HEK293 (cell line): Measurements from ENCODE around the gene UBXN6.

ENCODE experiments used
- CTCF ChIA-PET: fragments of 350-600 bp; formaldehyde crosslinking; extraction: SDS; loops from one replicate; lab custom pipeline; 2021; ENCODE audit warnings: antibody characterized with exemption; lab: Yijun Ruan, JAX
- POLR2A ChIA-PET: fragments of 300-600 bp; formaldehyde crosslinking; extraction: SDS; loops from one replicate; lab custom pipeline; 2020; ENCODE audit warnings: antibody characterized with exemption, inconsistent platforms; lab: Yijun Ruan, JAX
- H3K27ac ChIP-seq: fragments of 200-500 bp; sonication (Bioruptor generic); 2 replicates; pipeline ENCODE4 v1.5.1; 2014; ENCODE audit warnings: low read depth, low read length, control low read depth, inconsistent platforms; ENCODE audit errors: extremely low read depth
- H3K36me3 ChIP-seq, 2 experiments: fragments of 200-500 bp in 1 of 2; sonication (Bioruptor generic) in 1 of 2; 1 replicate in 1 of 2; 2 replicates in 1 of 2; pipeline ENCODE4 v1.5.1; 2014 to 2017; ENCODE audit warnings: inconsistent platforms in 2 of 2, low read length in 2 of 2; ENCODE audit not compliant: control insufficient read depth in 2 of 2, insufficient read depth in 1 of 2
- H3K4me1 ChIP-seq: fragments of 200-500 bp; sonication (Bioruptor generic); 2 replicates; pipeline ENCODE4 v1.5.1; 2014; ENCODE audit warnings: mild to moderate bottlenecking, low read length, inconsistent platforms; ENCODE audit not compliant: control insufficient read depth, insufficient read depth
- H3K4me3 ChIP-seq: 2 replicates; pipeline ENCODE4 v1.5.1; 2011; ENCODE audit warnings: low read depth, mild to moderate bottlenecking, control low read depth, low read length, moderate library complexity
- H3K9me3 ChIP-seq: fragments of 200-500 bp; sonication (Bioruptor generic); 2 replicates; pipeline ENCODE4 v1.5.1; 2014; ENCODE audit warnings: low read depth, low read length, inconsistent platforms; ENCODE audit not compliant: control insufficient read depth, insufficient read depth
- BCL11A ChIP-seq: fragments of 450-650 bp; formaldehyde crosslinking; IDR thresholded peaks from 2 replicates; pipeline ENCODE4 v1.5.1; 2016; ENCODE audit warnings: low read depth, missing biosample characterization, missing genetic modification characterization
- FEZF1 ChIP-seq: fragments of 450-650 bp; formaldehyde crosslinking; IDR thresholded peaks from 2 replicates; pipeline ENCODE4 v1.5.1; 2016; ENCODE audit warnings: missing biosample characterization, missing genetic modification characterization
- GLIS2 ChIP-seq: fragments of 450-650 bp; formaldehyde crosslinking; IDR thresholded peaks from 2 replicates; pipeline ENCODE4 v1.5.1; 2016; ENCODE audit warnings: missing biosample characterization, missing genetic modification characterization
- HOXC10 ChIP-seq: sonication (generic); formaldehyde crosslinking; IDR thresholded peaks from 2 replicates; pipeline ENCODE4 v1.8.1; 2023; ENCODE audit warnings: mild to moderate bottlenecking, missing genetic modification reagents
- MZF1 ChIP-seq: fragments of 450-650 bp; formaldehyde crosslinking; IDR thresholded peaks from 2 replicates; pipeline ENCODE4 v1.5.1; 2017; ENCODE audit warnings: missing biosample characterization, missing genetic modification characterization, borderline replicate concordance
- ZNF2 ChIP-seq: fragments of 450-650 bp; formaldehyde crosslinking; IDR thresholded peaks from 2 replicates; pipeline ENCODE4 v1.5.1; 2016; ENCODE audit warnings: missing biosample characterization, missing genetic modification characterization
- ZNF202 ChIP-seq: fragments of 450-650 bp; formaldehyde crosslinking; IDR thresholded peaks from 2 replicates; pipeline ENCODE4 v1.5.1; 2016; ENCODE audit warnings: missing biosample characterization, missing genetic modification characterization, borderline replicate concordance
- ZNF239 ChIP-seq: fragments of 450-650 bp; formaldehyde crosslinking; IDR thresholded peaks from 2 replicates; pipeline ENCODE4 v1.5.1; 2016; ENCODE audit warnings: missing biosample characterization, missing genetic modification characterization
- ZNF37A ChIP-seq: fragments of 450-650 bp; IDR thresholded peaks from 2 replicates; pipeline ENCODE4 v1.5.1; 2018; ENCODE audit warnings: missing biosample characterization, missing genetic modification characterization
- ZNF585B ChIP-seq: fragments of 450-650 bp; formaldehyde crosslinking; IDR thresholded peaks from 2 replicates; pipeline ENCODE4 v1.5.1; 2016; ENCODE audit warnings: missing biosample characterization, missing genetic modification characterization
- ZNF600 ChIP-seq: fragments of 450-650 bp; formaldehyde crosslinking; IDR thresholded peaks from 2 replicates; pipeline ENCODE4 v1.5.1; 2016; ENCODE audit warnings: missing biosample characterization, missing genetic modification characterization
- ZNF830 ChIP-seq: fragments of 450-650 bp; IDR thresholded peaks from 2 replicates; pipeline ENCODE4 v1.5.0; 2018; ENCODE audit warnings: missing biosample characterization, missing genetic modification characterization, low read depth, mild to moderate bottlenecking, moderate library complexity
- ZSCAN30 ChIP-seq: fragments of 450-650 bp; IDR thresholded peaks from 2 replicates; pipeline ENCODE4 v1.5.1; 2018; ENCODE audit warnings: missing biosample characterization, mild to moderate bottlenecking, missing genetic modification characterization, moderate library complexity
- TF ChIP-seq, protein P1 (sequence below): fragments of 450-650 bp; formaldehyde crosslinking; IDR thresholded peaks from 2 replicates; pipeline ENCODE4; 2016; ENCODE audit warnings: missing biosample characterization, missing genetic modification characterization
- TF ChIP-seq, protein P2 (sequence below): fragments of 450-650 bp; formaldehyde crosslinking; IDR thresholded peaks from 2 replicates; pipeline ENCODE4 v1.5.1; 2016; ENCODE audit warnings: missing biosample characterization, missing genetic modification characterization
- TF ChIP-seq, protein P3 (sequence below): fragments of 450-650 bp; formaldehyde crosslinking; conservative IDR thresholded peaks from 2 replicates; pipeline ENCODE4 v1.5.1; 2016; ENCODE audit warnings: low read depth, missing biosample characterization, missing genetic modification characterization
- TF ChIP-seq, protein P4 (sequence below): fragments of 450-650 bp; formaldehyde crosslinking; IDR thresholded peaks from 2 replicates; pipeline ENCODE4 v1.5.1; 2016; ENCODE audit warnings: missing biosample characterization, missing genetic modification characterization, low read depth
- TF ChIP-seq, protein P5 (sequence below): fragments of 450-650 bp; formaldehyde crosslinking; IDR thresholded peaks from 2 replicates; pipeline ENCODE4 v1.5.1; 2017; ENCODE audit warnings: missing biosample characterization, missing genetic modification characterization
- TF ChIP-seq, protein P6 (sequence below): fragments of 450-650 bp; formaldehyde crosslinking; IDR thresholded peaks from 2 replicates; pipeline ENCODE4 v1.5.1; 2016; ENCODE audit warnings: missing biosample characterization, missing genetic modification characterization
- TF ChIP-seq, protein P7 (sequence below): fragments of 450-650 bp; formaldehyde crosslinking; IDR thresholded peaks from 2 replicates; pipeline ENCODE4 v1.5.1; 2016; ENCODE audit warnings: missing biosample characterization, missing genetic modification characterization
- TF ChIP-seq, protein P8 (sequence below): fragments of 450-650 bp; formaldehyde crosslinking; IDR thresholded peaks from 2 replicates; pipeline ENCODE4 v1.5.1; 2017; ENCODE audit warnings: missing biosample characterization, mild to moderate bottlenecking, missing genetic modification characterization, moderate library complexity

UBXN6 gene

DNA sequence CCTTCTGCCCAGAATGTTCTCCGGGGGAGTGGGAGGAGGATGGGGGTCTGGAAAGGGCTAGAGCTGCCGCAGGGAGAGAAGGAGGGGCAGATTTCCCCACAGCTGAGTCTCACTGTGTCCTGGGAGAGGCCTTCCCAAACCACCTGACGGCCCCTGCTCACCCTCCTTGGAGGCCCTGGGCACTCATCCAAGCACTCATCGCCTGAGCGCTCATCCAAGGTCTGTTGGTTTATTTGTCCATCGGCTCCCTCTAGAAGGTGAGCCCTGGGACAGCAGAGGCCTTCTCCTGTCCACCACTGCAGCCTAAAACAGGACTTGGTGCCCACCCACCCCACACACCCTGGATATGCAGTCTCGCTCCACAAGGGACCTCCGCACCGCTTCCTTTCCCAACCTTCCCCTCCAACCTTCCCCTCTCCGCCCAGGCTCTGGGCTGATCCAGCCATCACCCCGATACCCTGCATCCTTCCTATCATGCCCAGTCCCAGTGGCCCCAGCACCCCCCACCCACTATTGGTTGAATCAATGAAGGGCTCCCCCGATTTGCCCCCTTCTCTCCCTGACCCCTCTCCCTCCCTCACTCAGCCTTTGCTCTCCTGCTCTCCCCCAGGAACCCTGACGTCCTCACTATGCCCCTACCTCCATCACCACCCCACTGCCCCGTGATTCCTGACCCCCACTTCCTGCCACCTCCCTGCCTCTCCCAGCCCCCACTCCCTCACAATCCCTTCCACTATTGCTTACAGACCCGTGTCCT lies 1.7 kb downstream of the UBXN6 start:
- peak overlapping the region; percentile 67 for H3K27ac ChIP-seq
- POLR2A ChIA-PET: interaction anchor here (0.6 to 4.9 kb wide), 7 partner anchors 9 to 22 kb away, joined by 3 to 23 read pairs (median 4); partner anchors contain the start of gene HDGFL2
- TF ChIP-seq ZNF37A (tag by site-specific recombination) (no peak), ZNF239 (peak; percentile 42; the same call in 1 of the 2 replicates), ZSCAN30 (tag by site-specific recombination) (no peak), ZNF830 (tag by site-specific recombination) (no peak), BCL11A (tag by site-specific recombination) (0 out of 2 replicates have a peak, but pooled peaks have one; percentile 34), MZF1 (tag by site-specific recombination) (no peak), ZNF2 (tag by site-specific recombination) (no peak), FEZF1 (no peak), ZNF585B (no peak), GLIS2 (tag by site-specific recombination) (peak; percentile 10; the same call in 1 of the 2 replicates), ZNF202 (tag by site-specific recombination) (no peak), ZNF600 (tag by site-specific recombination) (no peak), HOXC10 (CRISPR knock-in tag) (no peak)
- TF ChIP-seq, protein P1, sequence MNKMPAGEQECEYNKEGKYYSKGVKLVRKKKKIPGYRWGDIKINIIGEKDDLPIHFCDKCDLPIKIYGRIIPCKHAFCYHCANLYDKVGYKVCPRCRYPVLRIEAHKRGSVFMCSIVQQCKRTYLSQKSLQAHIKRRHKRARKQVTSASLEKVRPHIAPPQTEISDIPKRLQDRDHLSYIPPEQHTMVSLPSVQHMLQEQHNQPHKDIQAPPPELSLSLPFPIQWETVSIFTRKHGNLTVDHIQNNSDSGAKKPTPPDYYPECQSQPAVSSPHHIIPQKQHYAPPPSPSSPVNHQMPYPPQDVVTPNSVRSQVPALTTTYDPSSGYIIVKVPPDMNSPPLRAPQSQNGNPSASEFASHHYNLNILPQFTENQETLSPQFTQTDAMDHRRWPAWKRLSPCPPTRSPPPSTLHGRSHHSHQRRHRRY: 0 out of 2 replicates have a peak, but pooled peaks have one; percentile 34
- TF ChIP-seq, protein P2, sequence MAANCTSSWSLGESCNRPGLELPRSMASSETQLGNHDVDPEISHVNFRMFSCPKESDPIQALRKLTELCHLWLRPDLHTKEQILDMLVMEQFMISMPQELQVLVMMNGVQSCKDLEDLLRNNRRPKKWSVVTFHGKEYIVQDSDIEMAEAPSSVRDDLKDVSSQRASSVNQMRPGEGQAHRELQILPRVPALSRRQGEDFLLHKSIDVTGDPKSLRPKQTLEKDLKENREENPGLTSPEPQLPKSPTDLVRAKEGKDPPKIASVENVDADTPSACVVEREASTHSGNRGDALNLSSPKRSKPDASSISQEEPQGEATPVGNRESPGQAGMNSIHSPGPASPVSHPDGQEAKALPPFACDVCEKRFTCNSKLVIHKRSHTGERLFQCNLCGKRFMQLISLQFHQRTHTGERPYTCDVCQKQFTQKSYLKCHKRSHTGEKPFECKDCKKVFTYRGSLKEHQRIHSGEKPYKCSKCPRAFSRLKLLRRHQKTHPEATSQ (tag by site-specific recombination): no peak
- TF ChIP-seq, protein P3, sequence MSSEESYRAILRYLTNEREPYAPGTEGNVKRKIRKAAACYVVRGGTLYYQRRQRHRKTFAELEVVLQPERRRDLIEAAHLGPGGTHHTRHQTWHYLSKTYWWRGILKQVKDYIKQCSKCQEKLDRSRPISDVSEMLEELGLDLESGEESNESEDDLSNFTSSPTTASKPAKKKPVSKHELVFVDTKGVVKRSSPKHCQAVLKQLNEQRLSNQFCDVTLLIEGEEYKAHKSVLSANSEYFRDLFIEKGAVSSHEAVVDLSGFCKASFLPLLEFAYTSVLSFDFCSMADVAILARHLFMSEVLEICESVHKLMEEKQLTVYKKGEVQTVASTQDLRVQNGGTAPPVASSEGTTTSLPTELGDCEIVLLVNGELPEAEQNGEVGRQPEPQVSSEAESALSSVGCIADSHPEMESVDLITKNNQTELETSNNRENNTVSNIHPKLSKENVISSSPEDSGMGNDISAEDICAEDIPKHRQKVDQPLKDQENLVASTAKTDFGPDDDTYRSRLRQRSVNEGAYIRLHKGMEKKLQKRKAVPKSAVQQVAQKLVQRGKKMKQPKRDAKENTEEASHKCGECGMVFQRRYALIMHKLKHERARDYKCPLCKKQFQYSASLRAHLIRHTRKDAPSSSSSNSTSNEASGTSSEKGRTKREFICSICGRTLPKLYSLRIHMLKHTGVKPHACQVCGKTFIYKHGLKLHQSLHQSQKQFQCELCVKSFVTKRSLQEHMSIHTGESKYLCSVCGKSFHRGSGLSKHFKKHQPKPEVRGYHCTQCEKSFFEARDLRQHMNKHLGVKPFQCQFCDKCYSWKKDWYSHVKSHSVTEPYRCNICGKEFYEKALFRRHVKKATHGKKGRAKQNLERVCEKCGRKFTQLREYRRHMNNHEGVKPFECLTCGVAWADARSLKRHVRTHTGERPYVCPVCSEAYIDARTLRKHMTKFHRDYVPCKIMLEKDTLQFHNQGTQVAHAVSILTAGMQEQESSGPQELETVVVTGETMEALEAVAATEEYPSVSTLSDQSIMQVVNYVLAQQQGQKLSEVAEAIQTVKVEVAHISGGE (tag by site-specific recombination): 0 out of 2 replicates have a peak, but pooled peaks have one; percentile 1
- TF ChIP-seq, protein P4, sequence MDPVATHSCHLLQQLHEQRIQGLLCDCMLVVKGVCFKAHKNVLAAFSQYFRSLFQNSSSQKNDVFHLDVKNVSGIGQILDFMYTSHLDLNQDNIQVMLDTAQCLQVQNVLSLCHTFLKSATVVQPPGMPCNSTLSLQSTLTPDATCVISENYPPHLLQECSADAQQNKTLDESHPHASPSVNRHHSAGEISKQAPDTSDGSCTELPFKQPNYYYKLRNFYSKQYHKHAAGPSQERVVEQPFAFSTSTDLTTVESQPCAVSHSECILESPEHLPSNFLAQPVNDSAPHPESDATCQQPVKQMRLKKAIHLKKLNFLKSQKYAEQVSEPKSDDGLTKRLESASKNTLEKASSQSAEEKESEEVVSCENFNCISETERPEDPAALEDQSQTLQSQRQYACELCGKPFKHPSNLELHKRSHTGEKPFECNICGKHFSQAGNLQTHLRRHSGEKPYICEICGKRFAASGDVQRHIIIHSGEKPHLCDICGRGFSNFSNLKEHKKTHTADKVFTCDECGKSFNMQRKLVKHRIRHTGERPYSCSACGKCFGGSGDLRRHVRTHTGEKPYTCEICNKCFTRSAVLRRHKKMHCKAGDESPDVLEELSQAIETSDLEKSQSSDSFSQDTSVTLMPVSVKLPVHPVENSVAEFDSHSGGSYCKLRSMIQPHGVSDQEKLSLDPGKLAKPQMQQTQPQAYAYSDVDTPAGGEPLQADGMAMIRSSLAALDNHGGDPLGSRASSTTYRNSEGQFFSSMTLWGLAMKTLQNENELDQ (tag by site-specific recombination): no peak
- TF ChIP-seq, protein P5, sequence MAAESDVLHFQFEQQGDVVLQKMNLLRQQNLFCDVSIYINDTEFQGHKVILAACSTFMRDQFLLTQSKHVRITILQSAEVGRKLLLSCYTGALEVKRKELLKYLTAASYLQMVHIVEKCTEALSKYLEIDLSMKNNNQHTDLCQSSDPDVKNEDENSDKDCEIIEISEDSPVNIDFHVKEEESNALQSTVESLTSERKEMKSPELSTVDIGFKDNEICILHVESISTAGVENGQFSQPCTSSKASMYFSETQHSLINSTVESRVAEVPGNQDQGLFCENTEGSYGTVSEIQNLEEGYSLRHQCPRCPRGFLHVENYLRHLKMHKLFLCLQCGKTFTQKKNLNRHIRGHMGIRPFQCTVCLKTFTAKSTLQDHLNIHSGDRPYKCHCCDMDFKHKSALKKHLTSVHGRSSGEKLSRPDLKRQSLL (tag by site-specific recombination): no peak
- TF ChIP-seq, protein P6, sequence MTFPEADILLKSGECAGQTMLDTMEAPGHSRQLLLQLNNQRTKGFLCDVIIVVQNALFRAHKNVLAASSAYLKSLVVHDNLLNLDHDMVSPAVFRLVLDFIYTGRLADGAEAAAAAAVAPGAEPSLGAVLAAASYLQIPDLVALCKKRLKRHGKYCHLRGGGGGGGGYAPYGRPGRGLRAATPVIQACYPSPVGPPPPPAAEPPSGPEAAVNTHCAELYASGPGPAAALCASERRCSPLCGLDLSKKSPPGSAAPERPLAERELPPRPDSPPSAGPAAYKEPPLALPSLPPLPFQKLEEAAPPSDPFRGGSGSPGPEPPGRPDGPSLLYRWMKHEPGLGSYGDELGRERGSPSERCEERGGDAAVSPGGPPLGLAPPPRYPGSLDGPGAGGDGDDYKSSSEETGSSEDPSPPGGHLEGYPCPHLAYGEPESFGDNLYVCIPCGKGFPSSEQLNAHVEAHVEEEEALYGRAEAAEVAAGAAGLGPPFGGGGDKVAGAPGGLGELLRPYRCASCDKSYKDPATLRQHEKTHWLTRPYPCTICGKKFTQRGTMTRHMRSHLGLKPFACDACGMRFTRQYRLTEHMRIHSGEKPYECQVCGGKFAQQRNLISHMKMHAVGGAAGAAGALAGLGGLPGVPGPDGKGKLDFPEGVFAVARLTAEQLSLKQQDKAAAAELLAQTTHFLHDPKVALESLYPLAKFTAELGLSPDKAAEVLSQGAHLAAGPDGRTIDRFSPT (tag by site-specific recombination): no peak
- TF ChIP-seq, protein P7, sequence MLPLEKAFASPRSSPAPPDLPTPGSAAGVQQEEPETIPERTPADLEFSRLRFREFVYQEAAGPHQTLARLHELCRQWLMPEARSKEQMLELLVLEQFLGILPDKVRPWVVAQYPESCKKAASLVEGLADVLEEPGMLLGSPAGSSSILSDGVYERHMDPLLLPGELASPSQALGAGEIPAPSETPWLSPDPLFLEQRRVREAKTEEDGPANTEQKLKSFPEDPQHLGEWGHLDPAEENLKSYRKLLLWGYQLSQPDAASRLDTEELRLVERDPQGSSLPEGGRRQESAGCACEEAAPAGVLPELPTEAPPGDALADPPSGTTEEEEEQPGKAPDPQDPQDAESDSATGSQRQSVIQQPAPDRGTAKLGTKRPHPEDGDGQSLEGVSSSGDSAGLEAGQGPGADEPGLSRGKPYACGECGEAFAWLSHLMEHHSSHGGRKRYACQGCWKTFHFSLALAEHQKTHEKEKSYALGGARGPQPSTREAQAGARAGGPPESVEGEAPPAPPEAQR (tag by site-specific recombination): no peak
- TF ChIP-seq, protein P8, sequence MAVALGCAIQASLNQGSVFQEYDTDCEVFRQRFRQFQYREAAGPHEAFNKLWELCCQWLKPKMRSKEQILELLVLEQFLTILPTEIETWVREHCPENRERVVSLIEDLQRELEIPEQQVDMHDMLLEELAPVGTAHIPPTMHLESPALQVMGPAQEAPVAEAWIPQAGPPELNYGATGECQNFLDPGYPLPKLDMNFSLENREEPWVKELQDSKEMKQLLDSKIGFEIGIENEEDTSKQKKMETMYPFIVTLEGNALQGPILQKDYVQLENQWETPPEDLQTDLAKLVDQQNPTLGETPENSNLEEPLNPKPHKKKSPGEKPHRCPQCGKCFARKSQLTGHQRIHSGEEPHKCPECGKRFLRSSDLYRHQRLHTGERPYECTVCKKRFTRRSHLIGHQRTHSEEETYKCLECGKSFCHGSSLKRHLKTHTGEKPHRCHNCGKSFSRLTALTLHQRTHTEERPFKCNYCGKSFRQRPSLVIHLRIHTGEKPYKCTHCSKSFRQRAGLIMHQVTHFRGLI: no peak

More for the DNA sequence above, 1.7 kb downstream of the UBXN6 start:
- Histone ChIP-seq H3K4me1 (peaks cover 7% of the 10 kb centered on the region), H3K4me3 (peak overlapping the region; percentile 60; the same call in 1 of the 2 replicates), H3K9me3 (no peaks in the 10 kb centered on the region), H3K36me3 (peaks cover 8 to 40% of the 10 kb centered on the region in 2 experiments; a peak in 2 of 3 replicates)
- CTCF ChIA-PET: interaction anchor here (0.5 to 1.5 kb wide), 5 partner anchors 10 to 189 kb away, joined by 3 to 5 read pairs (median 4); no protein-coding TSS in a partner anchor
